Measurements from ENCODE around the gene BMP5. TPM values are rescaled to one million over a fixed set of nuclear protein-coding genes. Genes with fewer than 3 reads are reported as not detected.

BMP5 gene
- total RNA-seq, 1 donor = not detected

DNA sequence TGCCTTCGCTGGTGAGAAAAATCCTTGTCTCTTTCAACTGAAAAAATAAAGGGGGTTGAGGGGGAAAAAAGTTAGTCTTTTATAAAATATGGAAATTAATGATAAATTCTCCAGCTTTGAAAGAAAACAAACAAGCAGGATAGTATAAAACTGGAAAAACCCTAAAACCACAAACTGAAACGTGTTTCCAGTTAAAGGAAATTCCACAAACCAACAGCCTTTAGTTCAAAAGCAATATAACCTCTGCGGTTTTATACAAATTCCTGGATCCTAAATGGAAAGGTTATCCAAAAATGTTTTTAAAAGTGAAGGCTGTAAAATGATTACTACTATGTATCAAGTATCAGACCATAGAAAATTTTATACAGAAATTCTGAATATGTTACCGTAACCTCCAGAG is 55.6 kb downstream of the BMP5 start:
- no peak for DNase-seq (ENCODE audit: low read depth in 2 of 3, low spot score in 2 of 3)

DNA sequence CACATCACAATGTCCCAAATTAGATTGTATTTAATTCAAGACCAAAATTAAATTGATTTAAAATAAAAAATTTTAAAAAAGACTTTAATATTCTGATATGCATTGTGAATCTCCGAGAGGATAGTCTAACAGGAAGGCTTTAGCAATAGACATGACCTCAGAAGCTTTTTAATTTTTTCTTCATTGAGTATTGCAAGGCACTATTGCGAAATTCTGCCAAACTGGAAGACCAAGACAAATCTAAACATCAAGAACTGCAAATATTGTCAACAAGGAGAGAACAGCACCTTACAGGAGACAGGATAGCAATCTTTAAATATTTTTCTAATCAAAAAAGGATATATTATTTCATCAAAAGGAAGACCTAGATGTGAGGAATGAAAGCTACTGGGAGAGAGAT is 56.9 kb downstream of the BMP5 start:
- DNase-seq (ENCODE audit: low read depth in 2 of 3, low spot score in 2 of 3) = no peak

DNA sequence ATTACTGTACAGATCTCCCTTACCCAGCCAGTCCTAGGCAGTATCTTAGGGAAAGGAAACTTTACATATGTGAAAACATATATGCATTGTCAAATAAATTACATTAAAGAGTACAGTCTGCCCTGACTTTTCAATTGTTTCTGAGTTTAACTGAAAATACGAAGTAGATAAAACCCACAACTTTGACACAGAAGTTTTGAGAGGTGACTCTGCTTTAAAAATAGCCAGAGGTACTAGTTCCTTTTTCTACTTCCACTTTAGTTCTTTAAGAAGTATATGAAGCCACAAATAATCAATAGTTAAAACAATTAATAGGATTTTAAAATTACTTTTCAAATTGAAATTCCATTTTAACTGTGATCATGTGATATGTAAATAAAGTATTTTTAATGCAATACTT is 62.9 kb downstream of the BMP5 start:
- no peak for DNase-seq (ENCODE audit: low read depth in 2 of 3, low spot score in 2 of 3)

DNA sequence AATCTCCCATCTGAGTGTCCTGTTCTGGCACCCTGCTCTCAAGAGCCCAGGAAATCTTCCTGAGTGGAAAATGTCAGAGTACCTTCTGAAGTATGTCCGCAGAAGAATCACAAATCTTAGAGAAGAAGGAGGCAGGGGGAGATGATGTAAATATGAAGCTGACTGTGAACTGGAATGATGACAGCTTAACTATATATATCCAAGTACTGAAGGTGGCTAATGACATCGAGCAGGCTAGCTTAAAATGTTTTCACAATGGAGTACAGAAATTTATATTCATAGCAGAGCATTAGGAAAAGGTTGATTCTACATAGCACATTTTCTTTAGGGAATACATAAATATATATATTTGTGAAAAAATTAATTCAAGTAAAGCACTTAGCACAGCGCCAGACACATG is 64.3 kb downstream of the BMP5 start:
- no peak for DNase-seq (ENCODE audit: low read depth in 2 of 3, low spot score in 2 of 3)

DNA sequence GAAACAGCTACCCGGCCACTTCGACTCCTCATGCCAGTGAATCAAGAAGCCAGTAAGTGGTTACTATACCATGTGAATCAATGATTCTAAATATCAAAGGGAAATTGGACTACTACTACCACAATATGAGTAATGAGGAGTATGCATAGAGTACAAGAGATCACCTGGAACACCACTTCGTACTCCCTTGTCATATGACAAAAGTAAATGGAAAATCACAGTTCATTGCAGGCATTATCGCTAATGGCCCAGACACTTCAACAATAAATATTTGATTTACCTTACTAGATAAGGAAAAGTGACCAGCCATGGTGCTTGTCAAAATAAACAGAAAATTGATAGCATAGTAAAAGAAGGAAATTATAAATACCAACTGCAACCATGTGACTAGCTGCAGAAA is 73.1 kb downstream of the BMP5 start:
- no peak for DNase-seq (ENCODE audit: low read depth in 2 of 3, low spot score in 2 of 3)

DNA sequence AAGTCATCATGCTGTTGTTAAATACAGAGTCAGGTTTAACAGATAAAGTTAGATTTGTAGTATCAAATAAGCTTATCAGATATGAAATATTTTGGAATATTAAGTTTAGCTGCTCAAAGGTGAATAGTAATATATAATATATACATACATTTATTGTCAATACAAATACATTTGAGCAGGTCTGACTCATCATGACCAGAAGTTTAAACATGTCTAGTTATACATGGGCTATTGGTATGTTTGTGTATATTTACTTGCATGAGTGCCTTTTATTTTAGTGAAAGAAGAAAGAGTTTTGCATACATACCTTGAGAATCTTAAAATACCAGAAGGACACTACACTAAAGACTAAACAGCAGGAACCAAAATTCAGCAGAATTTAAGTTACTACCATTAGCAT is 76.8 kb downstream of the BMP5 start:
- no peak for DNase-seq (ENCODE audit: low read depth in 2 of 3, low spot score in 2 of 3)

DNA sequence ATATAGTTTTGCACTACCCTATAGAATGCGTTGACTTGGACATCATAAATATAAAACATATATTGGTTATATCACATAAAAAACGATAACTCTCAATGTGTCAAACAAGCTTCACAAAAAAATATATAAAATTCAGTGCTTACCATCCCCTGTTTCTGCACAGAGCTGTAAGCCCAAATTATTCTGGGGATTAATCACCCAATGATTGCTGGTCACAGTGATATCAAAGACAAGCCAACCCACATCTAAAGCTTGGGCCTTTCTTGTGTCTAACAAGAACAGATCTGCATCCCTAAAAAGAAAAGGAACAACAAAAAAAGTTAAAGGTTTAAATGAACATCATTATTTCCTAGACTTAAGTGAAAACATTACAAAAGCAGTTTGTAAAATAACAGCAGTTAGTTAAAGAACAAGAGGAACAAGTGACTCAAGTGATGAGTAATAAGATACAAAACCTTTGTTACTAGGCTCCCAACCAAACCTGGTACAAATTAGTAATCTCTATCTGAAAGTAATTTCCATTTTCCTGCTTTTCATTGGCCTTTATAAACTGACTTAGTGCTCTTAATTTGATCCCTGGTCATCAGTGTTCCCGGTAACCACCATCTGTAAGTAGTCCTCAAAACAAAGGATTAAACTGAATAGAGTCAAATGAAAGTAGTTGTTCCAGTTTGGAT is 81.1 kb downstream of the BMP5 start:
- DNase-seq (ENCODE audit: low read depth in 2 of 3, low spot score in 2 of 3) = no peak

DNA sequence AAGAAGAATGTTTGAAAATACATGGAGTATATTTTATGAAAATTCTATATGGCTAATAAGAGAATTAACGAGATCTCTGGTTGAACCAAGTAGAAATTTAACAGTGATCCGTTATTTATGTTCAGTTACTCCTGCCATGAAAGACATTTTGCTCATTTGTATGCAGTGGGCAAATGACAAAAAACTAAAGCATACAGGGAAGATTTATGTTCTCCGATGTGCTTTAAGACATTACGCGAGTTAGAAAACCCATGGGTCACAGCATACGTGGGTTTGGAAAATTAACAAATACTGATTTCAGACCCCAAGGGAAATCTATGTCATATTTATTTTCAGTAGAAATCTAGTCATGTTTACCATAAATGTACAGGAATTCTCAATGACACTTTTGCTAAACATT is 90.1 kb downstream of the BMP5 start:
- DNase-seq (ENCODE audit: low read depth in 2 of 3, low spot score in 2 of 3) = no peak

DNA sequence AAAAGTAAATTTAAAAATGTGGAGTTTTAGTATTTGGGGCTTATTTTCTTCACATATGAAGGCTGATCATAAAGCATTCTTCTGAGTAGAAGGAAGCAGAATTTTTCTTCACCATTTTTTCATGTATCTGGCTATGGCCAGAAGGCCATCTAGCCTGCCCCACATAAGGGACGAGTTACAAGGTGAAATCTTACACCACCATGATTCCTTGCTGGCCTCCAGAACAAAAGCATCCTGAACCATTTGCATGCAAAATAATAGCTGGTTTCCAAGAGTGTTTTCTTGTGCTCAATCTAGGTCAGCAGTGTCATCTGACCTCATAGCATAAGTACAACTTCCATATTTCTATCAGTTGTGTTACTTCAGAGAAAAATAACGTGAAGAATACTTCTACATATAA is 93.1 kb downstream of the BMP5 start:
- no peak for DNase-seq (ENCODE audit: low read depth in 2 of 3, low spot score in 2 of 3)

DNA sequence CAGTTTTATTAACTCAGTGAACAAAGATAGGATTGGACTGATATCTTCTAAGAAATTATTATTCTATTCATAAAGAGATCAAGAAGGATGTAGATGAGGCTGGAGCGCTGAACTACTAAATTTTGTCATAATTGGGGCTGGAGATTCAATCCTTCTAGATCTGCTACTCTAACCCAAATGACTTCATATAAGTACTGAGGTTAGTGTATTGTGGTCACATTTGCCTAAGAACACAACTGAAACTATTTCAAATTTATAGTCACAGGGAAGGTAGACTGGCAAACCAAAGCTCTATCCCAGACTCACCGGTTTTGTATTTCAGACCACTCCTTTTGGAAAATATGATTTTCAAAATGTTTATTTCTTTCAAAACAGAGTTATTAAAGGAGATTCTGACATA is 96.7 kb downstream of the BMP5 start:
- no peak for DNase-seq (ENCODE audit: low read depth in 2 of 3, low spot score in 2 of 3)

DNA sequence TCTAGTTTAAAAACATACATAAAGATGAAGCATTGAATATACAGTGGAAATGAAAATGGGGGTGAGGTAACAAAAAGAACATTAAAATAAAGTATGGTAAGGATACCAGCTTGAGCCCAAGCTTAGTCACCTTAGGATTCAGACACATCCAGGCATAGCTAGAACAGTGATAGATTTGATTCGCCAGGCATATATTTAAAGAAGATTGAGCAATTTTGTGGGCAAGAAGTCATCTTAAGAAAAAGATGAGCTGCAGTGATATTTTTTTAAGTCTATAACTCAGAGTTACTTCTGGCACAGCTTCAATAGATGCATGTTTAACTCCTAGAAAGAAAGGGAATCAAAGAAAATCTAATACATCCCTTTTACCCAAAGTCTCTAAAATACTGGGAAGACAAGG is 97.9 kb downstream of the BMP5 start:
- DNase-seq (ENCODE audit: low read depth in 2 of 3, low spot score in 2 of 3) = no peak

DNA sequence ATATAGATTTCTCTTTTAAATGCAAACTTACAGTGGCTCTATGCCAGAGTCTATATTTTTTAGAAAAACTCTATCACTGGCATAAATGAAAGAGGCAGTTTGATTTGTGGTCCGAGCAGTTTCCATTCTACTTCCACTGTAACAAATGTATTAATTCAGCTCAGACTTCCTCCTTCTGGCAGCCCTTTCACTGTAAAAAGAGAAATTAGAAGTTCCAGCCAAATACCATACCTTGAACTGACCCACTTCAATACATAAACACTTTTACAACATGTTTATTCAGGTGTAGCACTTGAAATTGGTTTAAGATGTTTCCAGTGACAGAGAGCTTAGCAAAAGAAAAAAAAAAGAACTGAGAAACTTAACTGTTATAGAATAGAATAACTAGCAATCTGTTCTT is 99.3 kb downstream of the BMP5 start:
- DNase-seq (ENCODE audit: low read depth in 2 of 3, low spot score in 2 of 3) = no peak

DNA sequence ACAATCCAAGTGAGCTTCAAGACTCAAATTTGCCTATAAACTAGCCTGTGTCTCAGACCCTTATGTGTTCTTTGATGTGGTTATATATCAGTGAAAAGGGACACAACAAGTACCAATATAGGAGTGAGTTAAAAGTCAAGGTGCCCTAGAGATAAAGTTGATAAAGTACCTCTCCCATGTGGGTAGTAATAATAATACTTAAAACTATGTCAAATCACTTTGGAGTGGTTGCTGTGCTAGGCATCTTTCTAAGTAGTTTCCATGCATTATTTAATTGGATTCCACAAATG is 100.4 kb downstream of the BMP5 start:
- no peak for DNase-seq (ENCODE audit: low read depth in 2 of 3, low spot score in 2 of 3)

DNA sequence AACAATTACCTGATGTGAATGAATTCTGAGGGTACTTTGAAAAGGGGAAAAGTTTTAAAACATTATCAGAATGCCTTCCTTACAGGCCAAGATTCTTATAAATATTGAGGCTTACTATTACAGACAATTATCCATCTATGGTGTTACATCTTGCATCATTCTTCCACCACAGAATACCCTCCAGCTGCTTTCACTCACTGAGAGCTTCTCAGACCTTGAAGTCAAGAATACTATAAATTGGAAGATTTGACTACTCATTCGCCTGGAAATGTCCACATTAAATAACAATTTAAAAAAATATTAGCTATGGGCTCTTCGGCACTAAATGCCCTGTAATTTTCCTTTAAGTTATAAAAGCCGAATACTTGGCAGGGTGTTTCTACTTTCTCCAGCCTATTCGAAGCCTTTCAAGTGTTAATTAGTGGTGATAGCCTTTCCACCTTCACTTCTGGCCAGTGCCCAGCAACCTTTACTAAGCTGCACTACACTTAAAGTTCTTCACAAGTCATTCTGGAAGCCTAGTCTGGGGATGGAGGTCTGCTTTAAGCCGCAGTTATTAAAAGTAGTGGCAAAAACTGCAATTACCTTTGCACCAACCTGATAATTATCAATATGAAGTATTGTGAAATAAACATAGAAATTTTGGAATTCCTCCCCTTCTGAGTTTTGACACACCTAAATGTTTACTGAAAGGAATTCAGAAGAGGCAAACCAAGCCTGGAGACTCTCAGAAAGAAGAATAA is 100.9 kb downstream of the BMP5 start:
- DNase-seq (ENCODE audit: low read depth in 2 of 3, low spot score in 2 of 3) = no peak

DNA sequence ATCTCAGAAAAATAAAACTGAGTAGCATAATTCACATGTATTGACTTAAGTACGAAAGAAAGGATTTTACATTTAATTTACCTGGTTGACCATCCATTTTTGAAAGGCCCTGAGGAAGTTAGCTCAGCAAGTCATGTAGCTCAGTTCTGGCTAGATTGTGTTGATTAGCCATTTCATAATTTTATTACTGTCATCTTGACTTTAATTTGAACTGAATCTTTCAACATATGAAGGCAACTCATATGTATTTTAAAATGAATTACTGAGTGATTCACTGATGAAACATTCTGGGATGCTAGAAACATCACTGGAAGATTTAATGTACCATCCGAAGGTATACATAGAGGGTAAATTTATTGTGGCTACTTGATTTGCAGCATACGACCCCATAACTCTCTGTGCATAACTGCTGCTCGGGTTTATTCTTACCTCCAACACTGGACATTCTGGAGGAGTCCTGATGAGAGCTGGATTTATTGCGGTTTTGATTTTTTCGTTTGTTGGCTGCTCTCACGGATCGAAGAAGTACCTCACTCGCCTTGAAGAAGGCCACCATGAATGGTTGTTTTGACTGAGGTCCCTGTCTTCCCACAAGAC is 101.7 kb downstream of the BMP5 start:
- no peak for DNase-seq (ENCODE audit: low read depth in 2 of 3, low spot score in 2 of 3)

DNA sequence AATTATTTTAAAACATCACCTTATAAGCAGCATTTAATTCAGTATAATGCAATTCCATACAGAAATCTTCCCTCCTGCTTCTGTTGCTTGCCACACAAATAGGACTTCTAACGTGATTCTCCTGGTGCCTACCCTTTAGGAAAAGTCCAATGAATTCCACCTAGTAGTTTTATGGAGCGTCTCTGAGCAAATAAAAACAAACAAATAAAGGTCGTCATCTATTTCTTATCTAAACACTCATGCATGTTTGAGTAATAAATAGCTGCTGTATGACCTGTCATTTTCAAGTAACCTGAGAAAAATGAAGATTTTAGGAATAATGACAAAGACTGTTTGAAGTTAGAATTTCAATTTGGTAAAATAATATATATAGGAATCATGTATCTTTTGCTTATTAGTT is 102.7 kb downstream of the BMP5 start:
- DNase-seq (ENCODE audit: low read depth in 2 of 3, low spot score in 2 of 3) = no peak

DNA sequence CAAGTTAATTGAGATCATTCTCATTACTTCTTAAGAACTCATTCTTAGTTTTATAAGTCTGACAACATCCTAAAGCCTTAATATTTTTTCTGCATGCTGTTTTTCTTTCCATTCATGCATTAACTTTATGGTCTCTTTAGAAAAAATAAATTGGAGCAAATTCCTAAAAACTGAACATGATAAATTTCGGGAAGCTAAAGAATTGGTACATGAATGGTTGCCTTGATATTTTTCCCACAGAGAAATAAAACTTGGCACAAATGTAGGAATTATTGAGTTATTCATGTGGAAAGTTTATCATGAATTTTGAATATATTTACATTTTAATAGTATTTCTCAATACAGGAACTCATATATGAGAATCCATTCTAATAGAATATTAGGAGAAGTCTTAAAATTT is 115.9 kb downstream of the BMP5 start:
- DNase-seq (ENCODE audit: low read depth in 2 of 3, low spot score in 2 of 3) = no peak

DNA sequence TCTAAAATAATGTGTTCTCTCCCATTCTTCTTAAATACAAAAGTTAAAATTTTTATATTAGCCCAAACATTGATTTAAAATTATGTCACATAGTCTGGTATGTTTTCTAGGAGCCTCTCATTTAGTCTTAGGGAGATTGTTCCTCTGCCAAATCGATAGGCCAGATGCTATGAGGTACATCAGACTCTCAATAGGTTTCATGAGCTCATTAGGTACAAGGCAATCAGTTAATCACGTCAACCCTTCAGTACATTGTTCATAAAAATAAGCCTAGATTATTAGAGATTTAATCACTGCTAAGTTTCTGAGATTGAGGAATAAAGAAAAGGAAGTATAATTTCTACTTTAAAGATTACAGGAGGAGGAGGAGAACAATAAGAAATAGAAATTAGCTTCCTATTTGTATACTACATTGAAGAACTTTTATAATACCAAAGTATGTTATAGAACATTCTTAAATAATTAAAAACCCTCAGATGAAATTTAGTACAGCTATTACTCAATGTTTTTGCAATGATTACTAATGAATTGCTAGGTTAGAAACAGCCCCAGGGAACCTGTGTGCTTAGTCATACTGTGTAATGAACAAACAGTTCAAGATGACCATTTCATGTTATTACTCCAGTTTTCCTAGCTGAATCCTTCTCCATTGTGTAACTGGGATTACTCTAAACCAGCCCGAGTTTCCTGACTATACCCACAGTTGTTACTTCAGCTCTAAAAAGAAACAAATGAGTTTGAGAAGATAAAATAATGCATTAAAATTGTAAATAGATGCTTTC is 117.0 kb downstream of the BMP5 start:
- no peak for DNase-seq (ENCODE audit: low read depth in 2 of 3, low spot score in 2 of 3)

DNA sequence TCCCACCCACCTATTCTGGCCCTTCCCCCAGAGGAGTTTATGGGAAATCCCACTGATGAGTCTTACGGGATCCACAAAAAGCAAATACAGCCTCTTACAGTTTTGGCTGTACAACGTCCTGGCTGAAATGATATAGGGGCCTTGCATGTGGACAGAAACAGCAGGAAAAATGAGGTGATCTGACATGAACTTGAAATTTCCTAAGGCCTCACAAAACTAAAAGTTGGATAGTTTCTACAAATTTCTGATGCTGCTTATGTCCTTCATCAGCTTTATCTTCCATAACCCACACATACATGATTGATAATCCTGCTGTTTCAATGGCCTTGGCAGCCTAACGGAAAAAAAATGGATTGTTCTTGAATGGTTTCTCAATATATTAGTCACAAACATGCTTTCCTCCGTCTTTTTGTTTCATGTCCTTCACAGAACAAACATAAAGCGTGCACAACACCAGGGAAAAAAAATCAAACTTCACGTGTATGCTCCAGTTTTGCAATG is 118.8 kb downstream of the BMP5 start:
- no peak for DNase-seq (ENCODE audit: low read depth in 2 of 3, low spot score in 2 of 3)

DNA sequence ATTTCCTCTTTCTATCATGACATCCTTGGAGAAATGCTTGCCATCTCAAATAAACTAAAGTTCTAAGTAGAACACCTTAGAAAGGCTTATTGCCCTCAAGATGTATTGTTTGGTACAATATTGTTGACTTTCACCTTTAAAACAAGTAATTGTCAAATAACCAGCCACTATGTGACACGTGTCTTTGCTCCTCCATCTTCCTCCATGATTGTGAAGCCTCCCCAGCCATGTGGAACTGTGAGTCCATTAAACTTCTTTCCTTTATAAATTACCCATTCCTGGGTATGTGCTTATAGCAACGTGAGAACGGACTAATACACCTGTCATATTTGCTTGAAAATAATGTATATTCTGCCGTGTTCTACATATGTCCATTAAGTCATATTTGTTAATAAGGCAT is 126.5 kb downstream of the BMP5 start:
- no peak for DNase-seq (ENCODE audit: low read depth in 2 of 3, low spot score in 2 of 3)

DNA sequence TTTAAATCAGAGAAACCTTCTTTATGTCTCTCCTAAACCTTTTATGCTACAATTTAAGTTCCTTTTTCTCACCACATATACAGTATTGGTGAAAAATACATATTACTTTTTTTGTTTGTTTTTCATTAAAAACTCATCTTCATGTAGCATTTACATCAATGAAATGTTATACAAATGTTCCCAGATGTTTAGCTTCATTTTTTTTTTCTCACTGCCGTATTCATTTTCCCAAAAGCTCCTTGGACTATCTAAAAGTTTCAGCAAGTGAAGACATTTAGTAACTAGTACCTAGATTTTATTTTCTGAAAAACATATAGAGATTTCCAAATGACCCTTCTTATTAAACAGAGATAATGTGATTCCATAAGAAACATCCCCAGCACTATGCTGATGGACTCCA is 128.9 kb downstream of the BMP5 start:
- DNase-seq (ENCODE audit: low read depth in 2 of 3, low spot score in 2 of 3) = no peak

DNA sequence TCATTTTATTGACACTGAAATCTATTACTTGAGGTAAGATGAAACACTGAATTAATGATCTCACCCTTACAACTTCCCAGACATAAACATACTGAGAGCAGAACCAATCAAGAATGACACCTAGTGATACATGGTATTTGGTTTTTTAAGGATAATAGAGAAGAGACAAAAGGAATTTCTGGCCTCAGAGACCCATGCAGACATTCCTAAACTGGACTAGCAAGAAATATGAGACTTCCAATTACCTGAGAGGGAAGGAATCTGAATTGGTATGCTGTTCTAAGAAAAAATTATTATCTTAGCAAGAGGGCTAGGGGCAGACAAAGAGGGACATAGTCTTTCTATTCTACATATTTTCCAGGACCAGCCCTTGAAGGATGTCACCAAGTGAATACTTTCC is 141.1 kb downstream of the BMP5 start:
- DNase-seq (ENCODE audit: low read depth in 2 of 3, low spot score in 2 of 3) = no peak

Data from hematopoietic multipotent progenitor cell (in vitro differentiated cells).